Ovary (tissue), 9 donors: ENCODE results near the gene ERP27. TPM values are rescaled to one million over a fixed set of nuclear protein-coding genes. Genes with fewer than 3 reads are reported as not detected.

ENCODE experiments used
- DNase-seq, 5 donors: peaks; one replicate each; pipeline ENCODE4 v3.0.0-alpha.2; 2019 to 2020
- H3K27ac ChIP-seq, 2 donors: fragments of 200-600 bp; one replicate each; pipeline versions ENCODE4 v1.5.1 to v1.8.0; 2019 to 2022
- H3K27me3 ChIP-seq: fragments of 200-600 bp; one replicate; pipeline ENCODE4 v1.8.0; 2022
- H3K36me3 ChIP-seq: fragments of 200-600 bp; sonication (generic); one replicate; pipeline ENCODE4 v1.5.1; 2019
- H3K4me1 ChIP-seq: one replicate; pipeline ENCODE4 v1.8.1; 2013; ENCODE audit warnings: mild to moderate bottlenecking, moderate library complexity; ENCODE audit not compliant: insufficient read depth
- H3K4me3 ChIP-seq: fragments of 200-600 bp; sonication (generic); one replicate; pipeline ENCODE4 v1.5.1; 2017
- H3K9me3 ChIP-seq, 2 donors: fragments of 200-600 bp in 1 of 2; sonication (generic) in 1 of 2; one replicate each; pipeline versions ENCODE4 v1.5.1 to v1.8.1; 2013 to 2019; ENCODE audit warnings: mild to moderate bottlenecking in 1 of 2, moderate library complexity in 1 of 2
- EP300 ChIP-seq: sonication (generic); formaldehyde crosslinking; IDR thresholded peaks from one replicate; pipeline ENCODE4 v1.6.1; 2017; ENCODE audit warnings: antibody characterized with exemption
- POLR2A ChIP-seq: fragments of 450-650 bp; IDR thresholded peaks from one replicate; pipeline ENCODE4 v1.6.1; 2017; ENCODE audit warnings: antibody characterized with exemption, mild to moderate bottlenecking, moderate library complexity
- WGBS, 3 donors: extraction: QIAGEN DNeasy Blood & Tissue Kit in 1 of 3; methylation state at CpG; one replicate each; pipeline versions ENCODE4 v1.1.5 to v1.1.7; 2013 to 2017; 5-methylcytosine and 5-hydroxymethylcytosine counted together
- intact Hi-C, 4 donors: fragments of 100-400 bp; cut with DNase I; formaldehyde crosslinking; loops; one replicate each; pipeline versions ENCODE4 v1.11.0 to v1.15.1; 2022 to 2023
- polyA plus RNA-seq, 2 donors: library from polyadenylated mRNA; stranded (reverse); fragments of 200-250 nt in 1 of 2; fragments of 350-450 nt in 1 of 2; fragmentation: Illumina TruSeq in 1 of 2; extraction: RNeasy Lipid Tissue Mini Kit (QIAGEN cat#74804) in 1 of 2; gene quantifications; one replicate each; pipeline ENCODE4 v1.2.3, GENCODE V29; 2013 to 2014
- total RNA-seq, 7 donors: library from RNA; depleted of rRNA in 2 of 7; stranded (reverse); fragments of >200 nt in 2 of 7; fragmentation: NEBNext Ultra II Directional in 3 of 7; extraction: Animal tissue kit (Norgen Biotek cat#: 25700) in 3 of 7; gene quantifications; one replicate each; pipeline versions ENCODE4 v1.1.0 to v1.2.4, GENCODE V29; 2016 to 2023
- TF ChIP-seq, protein P1 (sequence below), 3 donors: fragments of 450-650 bp in 2 of 3; fragments of 200-600 bp in 1 of 3; IDR thresholded peaks; one replicate each; pipeline versions ENCODE4 v1.5.1 to v1.8.0; 2016 to 2022; ENCODE audit warnings: antibody characterized with exemption in 3 of 3, mild to moderate bottlenecking in 1 of 3
- donor health status: DM: no; HTN: no; CAD: no; lungs with moderate emphysema.
- donor health status: DM: no; HTN: no; CAD: no.
- donor health status: Bipolar disorder and iron deficiency.
- donor health status: DM: yes; HTN: yes; CAD: no.
- donor health status: DM: no; HTN: no; CAD: no.
- donor health status: DM: yes; HTN: yes; CAD: no.

ERP27 gene
- total and polyA plus RNA-seq, 9 donors: 0.35 to 83.8 (median 1.9) TPM; not detected in 1

DNA sequence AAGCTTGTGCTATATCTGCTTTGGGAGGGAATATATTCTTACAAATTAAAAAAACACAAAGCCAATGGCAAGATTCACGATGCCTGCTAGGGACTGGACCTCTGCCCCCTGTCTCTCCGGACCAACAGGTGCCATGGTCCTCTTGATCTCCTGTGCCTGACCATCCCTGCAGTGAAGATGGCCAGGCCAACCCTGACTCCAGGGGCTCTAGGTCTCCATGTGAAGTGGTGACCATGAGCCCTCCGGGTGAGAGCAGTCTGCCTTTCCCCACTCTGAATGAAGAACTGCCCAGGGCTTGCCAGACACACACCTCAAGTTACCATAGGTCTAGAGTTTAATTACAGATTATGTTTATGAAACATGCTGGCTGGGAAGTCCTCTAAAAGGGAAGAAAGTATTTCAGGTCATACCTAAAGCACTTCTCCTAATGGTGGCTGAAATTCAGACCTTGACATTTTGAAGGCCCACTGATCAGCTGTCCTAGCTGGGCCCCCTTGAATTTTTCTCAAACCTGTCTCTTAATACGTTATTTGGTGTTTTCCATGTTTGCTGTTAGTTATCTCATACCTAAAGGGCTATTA, 21.7 kb upstream of the ERP27 start:
- Histone ChIP-seq H3K27ac (no peak overlapping the region), H3K4me1 (peaks cover 2% of the 10 kb centered on the region), H3K4me3 (peak overlapping the region; percentile 9), H3K27me3 (no peaks in the 10 kb centered on the region), H3K9me3 (no peaks in the 10 kb centered on the region), H3K36me3 (no peaks in the 10 kb centered on the region)
- 88 to 90% (median 88%) methylated on average over 4 of the region's 4 CpGs for WGBS, 3 donors
- TF ChIP-seq EP300: no peak
- TF ChIP-seq, protein P1, sequence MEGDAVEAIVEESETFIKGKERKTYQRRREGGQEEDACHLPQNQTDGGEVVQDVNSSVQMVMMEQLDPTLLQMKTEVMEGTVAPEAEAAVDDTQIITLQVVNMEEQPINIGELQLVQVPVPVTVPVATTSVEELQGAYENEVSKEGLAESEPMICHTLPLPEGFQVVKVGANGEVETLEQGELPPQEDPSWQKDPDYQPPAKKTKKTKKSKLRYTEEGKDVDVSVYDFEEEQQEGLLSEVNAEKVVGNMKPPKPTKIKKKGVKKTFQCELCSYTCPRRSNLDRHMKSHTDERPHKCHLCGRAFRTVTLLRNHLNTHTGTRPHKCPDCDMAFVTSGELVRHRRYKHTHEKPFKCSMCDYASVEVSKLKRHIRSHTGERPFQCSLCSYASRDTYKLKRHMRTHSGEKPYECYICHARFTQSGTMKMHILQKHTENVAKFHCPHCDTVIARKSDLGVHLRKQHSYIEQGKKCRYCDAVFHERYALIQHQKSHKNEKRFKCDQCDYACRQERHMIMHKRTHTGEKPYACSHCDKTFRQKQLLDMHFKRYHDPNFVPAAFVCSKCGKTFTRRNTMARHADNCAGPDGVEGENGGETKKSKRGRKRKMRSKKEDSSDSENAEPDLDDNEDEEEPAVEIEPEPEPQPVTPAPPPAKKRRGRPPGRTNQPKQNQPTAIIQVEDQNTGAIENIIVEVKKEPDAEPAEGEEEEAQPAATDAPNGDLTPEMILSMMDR (IDR thresholded peaks at IDR 0.05): no peak
- no peak for TF ChIP-seq POLR2A
- intact Hi-C loops: loop anchor here in 3 of 4 donors (5.0 to 10.0 kb wide), 3 partner anchors 65 to 1168 kb away; no protein-coding TSS in a partner anchor
- no peak for DNase-seq

- no peaks in the 10 kb centered on the region for H3K36me3 ChIP-seq
- no peaks in the 10 kb centered on the region for H3K27me3 ChIP-seq
- no peak overlapping the region for H3K4me3 ChIP-seq
- H3K9me3 ChIP-seq: no peaks in the 10 kb centered on the region
- intact Hi-C loops: loop anchor here in 3 of 4 donors (5.0 to 10.0 kb wide), 3 partner anchors 65 to 1167 kb away; no protein-coding TSS in a partner anchor
- TF ChIP-seq POLR2A: no peak
- TF ChIP-seq, protein P1 (IDR thresholded peaks at IDR 0.05): no peak
- TF ChIP-seq EP300: no peak
- DNase-seq: no peak
- no peak overlapping the region for H3K27ac ChIP-seq
- 66 to 83% (median 73%) methylated on average over 3 of the region's 3 CpGs for WGBS, 3 donors
- peaks cover 2% of the 10 kb centered on the region for H3K4me1 ChIP-seq
Observed at GRCh38 chr12:14959463-14959862, 21.1 kb upstream of the ERP27 start.

DNA sequence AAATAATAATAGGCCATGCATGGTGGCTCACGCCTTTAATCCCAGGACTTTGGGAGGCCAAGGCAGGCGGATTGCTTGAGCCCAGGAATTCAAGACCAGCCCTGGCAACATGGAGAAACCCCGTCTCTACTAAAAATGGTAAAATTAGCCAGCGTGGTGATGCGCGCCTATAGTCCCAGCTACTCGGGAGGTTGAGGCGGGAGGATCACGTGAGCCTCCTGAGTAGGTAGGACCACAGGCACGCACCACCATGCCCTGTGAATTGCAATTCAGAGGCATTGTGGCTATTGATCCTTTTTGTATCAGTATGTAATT, 20.7 kb upstream of the ERP27 start:
- 92 to 96% (median 92%) methylated on average over 10 of the region's 10 CpGs for WGBS, 3 donors
- Histone ChIP-seq H3K4me3 (no peak overlapping the region), H3K9me3 (no peaks in the 10 kb centered on the region), H3K27ac (no peak overlapping the region), H3K4me1 (peaks cover 2% of the 10 kb centered on the region), H3K36me3 (no peaks in the 10 kb centered on the region), H3K27me3 (no peaks in the 10 kb centered on the region)
- intact Hi-C loops: loop anchor here in 3 of 4 donors (5.0 to 10.0 kb wide), 3 partner anchors 64 to 1167 kb away; no protein-coding TSS in a partner anchor
- TF ChIP-seq, protein P1 (IDR thresholded peaks at IDR 0.05): no peak
- no peak for TF ChIP-seq EP300
- no peak for TF ChIP-seq POLR2A
- no peak for DNase-seq

GRCh38 chr12:14958361-14959125, 20.2 kb upstream of the ERP27 start:
- Histone ChIP-seq H3K9me3 (no peaks in the 10 kb centered on the region), H3K4me1 (peaks cover 2% of the 10 kb centered on the region), H3K4me3 (no peak overlapping the region), H3K27ac (no peak overlapping the region), H3K27me3 (no peaks in the 10 kb centered on the region), H3K36me3 (no peaks in the 10 kb centered on the region)
- DNase-seq: no peak
- intact Hi-C loops: loop anchor here in 3 of 4 donors (5.0 to 10.0 kb wide), 3 partner anchors 64 to 1166 kb away; no protein-coding TSS in a partner anchor
- TF ChIP-seq EP300 (no peak), POLR2A (no peak)
- TF ChIP-seq, protein P1 (IDR thresholded peaks at IDR 0.05): no peak
- WGBS, 3 donors: 85 to 89% (median 86%) methylated on average over 11 of the region's 11 CpGs
